Ascending aorta (tissue), 2 donors: Measurements from ENCODE around the gene CTSG. TPM values are rescaled to one million over a fixed set of nuclear protein-coding genes. Genes with fewer than 3 reads are reported as not detected.

Experiments used
- DNase-seq, 2 donors: peaks; one replicate each; pipeline ENCODE4 v3.0.0-alpha.2; 2019; ENCODE audit warnings: low spot score in 2 of 2
- H3K27ac ChIP-seq, 2 donors: fragments of 200-600 bp; sonication (generic); one replicate each; pipeline ENCODE4 v1.5.1; 2016 to 2017; ENCODE audit warnings: mild to moderate bottlenecking in 1 of 2
- H3K27me3 ChIP-seq: fragments of 200-600 bp; sonication (generic); one replicate; pipeline ENCODE4 v1.5.1; 2017
- H3K36me3 ChIP-seq, 2 donors: fragments of 200-600 bp; sonication (generic); one replicate each; pipeline ENCODE4 v1.5.1; 2016
- H3K4me1 ChIP-seq, 2 donors: fragments of 200-600 bp; sonication (generic); one replicate each; pipeline ENCODE4 v1.5.1; 2016 to 2017; ENCODE audit warnings: mild to moderate bottlenecking in 1 of 2
- H3K4me3 ChIP-seq, 2 donors: fragments of 200-600 bp; sonication (generic); one replicate each; pipeline ENCODE4 v1.5.1; 2016 to 2017; ENCODE audit warnings: mild to moderate bottlenecking in 1 of 2
- H3K9me3 ChIP-seq, 2 donors: fragments of 200-600 bp; sonication (generic); one replicate each; pipeline ENCODE4 v1.5.1; 2016
- CTCF ChIP-seq, 3 experiments: fragments of 200-600 bp in 2 of 3; fragments of 450-650 bp in 1 of 3; sonication (generic) in 2 of 3; IDR thresholded peaks; one replicate each; pipeline ENCODE4 v1.5.1; 2016 to 2019; ENCODE audit warnings: antibody characterized with exemption in 3 of 3, mild to moderate bottlenecking in 1 of 3, moderate library complexity in 1 of 3
- intact Hi-C: fragments of 100-400 bp; cut with DNase I; formaldehyde crosslinking; loops from one replicate; pipeline ENCODE4 v1.15.1; 2023
- total RNA-seq: library from RNA; depleted of rRNA; stranded (reverse); fragments of >200 nt; gene quantifications from one replicate; pipeline ENCODE4 v1.1.0, GENCODE V29; 2016

Gene CTSG
- not detected for total RNA-seq

GRCh38 chr14:24576182-24576581, at the start of gene CTSG:
Gene CTSG (minus strand): TSS chr14:24576250. CDS start chr14:24576223, 27 bp downstream.
- DNase-seq: no peak
- no peak for TF ChIP-seq CTCF (IDR thresholded peaks at IDR 0.05)
- intact Hi-C loops: no loop called here
- Histone ChIP-seq H3K9me3 (no peaks in the 10 kb centered on the region), H3K4me3 (no peak within 1 kb of the TSS), H3K4me1 (no peaks in the 10 kb centered on the region), H3K27me3 (no peaks in the 10 kb centered on the region), H3K27ac (no peak within 1 kb of the TSS), H3K36me3 (no peaks in the 10 kb centered on the region)

- Histone ChIP-seq H3K9me3 (no peaks in the 10 kb centered on the region), H3K4me1 (no peaks in the 10 kb centered on the region), H3K27me3 (no peaks in the 10 kb centered on the region), H3K27ac (no peak overlapping the region), H3K36me3 (no peaks in the 10 kb centered on the region), H3K4me3 (no peak overlapping the region)
- no peak for DNase-seq
- intact Hi-C loops: no loop called here
- TF ChIP-seq CTCF (IDR thresholded peaks at IDR 0.05): no peak
Measured at GRCh38 chr14:24613747-24614146, 37.7 kb upstream of the CTSG start.

- Histone ChIP-seq H3K27me3 (no peaks in the 10 kb centered on the region), H3K27ac (no peak overlapping the region), H3K4me1 (no peaks in the 10 kb centered on the region), H3K9me3 (no peaks in the 10 kb centered on the region), H3K4me3 (no peak overlapping the region), H3K36me3 (no peaks in the 10 kb centered on the region)
- DNase-seq: no peak
- intact Hi-C loops: no loop called here
- no peak for TF ChIP-seq CTCF (IDR thresholded peaks at IDR 0.05)
Measured at GRCh38 chr14:24613241-24613640, 37.2 kb upstream of the CTSG start.

- intact Hi-C loops: no loop called here
Measured at GRCh38 chr14:24612196-24612595, 36.1 kb upstream of the CTSG start.

GRCh38 chr14:24609655-24610344, 33.8 kb upstream of the CTSG start, which contains the start of gene GZMH:
Gene GZMH (minus strand): TSS chr14:24609685. CDS start chr14:24609613, 72 bp downstream.
- intact Hi-C loops: no loop called here
- no peaks in the 10 kb centered on the region for H3K27me3 ChIP-seq
- H3K9me3 ChIP-seq: no peaks in the 10 kb centered on the region
- no peak within 1 kb of the TSS for H3K27ac ChIP-seq
- no peak for TF ChIP-seq CTCF (IDR thresholded peaks at IDR 0.05)
- no peak for DNase-seq
- no peaks in the 10 kb centered on the region for H3K4me1 ChIP-seq
- no peak within 1 kb of the TSS for H3K4me3 ChIP-seq
- no peaks in the 10 kb centered on the region for H3K36me3 ChIP-seq

More at GRCh38 chr14:24612196-24612595, 36.1 kb upstream of the CTSG start:
- Histone ChIP-seq H3K4me1 (no peaks in the 10 kb centered on the region), H3K36me3 (no peaks in the 10 kb centered on the region), H3K4me3 (no peak overlapping the region), H3K9me3 (no peaks in the 10 kb centered on the region), H3K27ac (no peak overlapping the region), H3K27me3 (no peaks in the 10 kb centered on the region)
- DNase-seq: no peak
- no peak for TF ChIP-seq CTCF (IDR thresholded peaks at IDR 0.05)
